ENCODE measurements around the gene CLEC4G.
A peak's percentile ranks its signal among the peaks of the same experiment; 100 is the strongest.

CLEC4G gene

GRCh38 chr19:7756258-7756657 is 24.3 kb upstream of the CLEC4G start:
- Histone ChIP-seq H3K79me2 (ENCODE audit: insufficient read depth, low read length) (no peaks in the 10 kb centered on the region), H3K4me3 (ENCODE audit: low read depth, low read length, poor library complexity, severe bottlenecking) (no peak overlapping the region), H3K9ac (ENCODE audit: low read length) (no peak overlapping the region), H3K4me1 (ENCODE audit: insufficient read depth, low read length, severe bottlenecking) (no peaks in the 10 kb centered on the region), H3K36me3 (ENCODE audit: insufficient read depth, low read length) (no peaks in the 10 kb centered on the region), H3K9me3 (ENCODE audit: low read length) (peaks cover 20% of the 10 kb centered on the region; the same call in 1 of the 2 replicates), H3K27me3 (ENCODE audit: insufficient read depth, low read length) (no peaks in the 10 kb centered on the region), H3K9me2 (ENCODE audit: low read depth, low read length) (no peaks in the 10 kb centered on the region), H3K4me2 (ENCODE audit: low read length) (no peak overlapping the region), H4K20me1 (ENCODE audit: insufficient read depth, low read length) (no peaks in the 10 kb centered on the region), H2AFZ (ENCODE audit: low read length) (no peak overlapping the region), H3F3A (ENCODE audit: insufficient read depth, low read length) (no peaks in the 10 kb centered on the region), H3K27ac (ENCODE audit: low read depth, low read length, poor library complexity, severe bottlenecking) (no peak overlapping the region)
- no peak for TF ChIP-seq EZH2 (IDR thresholded peaks at IDR 0.05; ENCODE audit: borderline replicate concordance, low read length)
- no peak for TF ChIP-seq CTCF (IDR thresholded peaks at IDR 0.05; ENCODE audit: low read length)

DNA sequence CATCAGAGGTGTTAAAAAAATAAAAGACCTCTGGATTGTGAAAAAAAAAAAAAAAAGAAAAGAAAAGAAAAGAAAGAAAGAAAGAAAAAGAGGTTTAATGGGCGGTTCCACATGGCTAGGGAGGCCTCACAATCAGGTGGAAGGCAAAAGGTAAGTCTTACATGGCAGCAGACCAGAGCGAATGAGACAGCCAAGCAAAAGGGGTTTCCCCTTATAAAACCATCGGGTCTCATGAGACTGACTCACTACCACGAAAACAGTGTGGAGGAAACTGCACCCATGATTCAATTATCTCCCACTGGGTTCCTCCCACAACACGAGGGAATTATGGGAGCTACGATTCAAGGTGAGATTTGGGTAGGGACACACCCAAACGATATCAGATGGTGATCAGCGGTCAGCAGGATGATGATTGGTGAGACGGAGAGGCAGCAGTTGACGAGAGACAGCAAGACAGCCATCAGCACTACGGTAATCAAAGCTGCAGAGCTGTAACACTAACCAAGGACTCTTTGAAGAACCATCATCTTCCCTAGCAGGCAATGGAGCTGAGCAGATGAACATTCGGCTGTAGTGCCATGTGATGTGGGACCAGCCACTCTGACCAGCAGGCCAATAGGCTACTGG is 19.4 kb upstream of the CLEC4G start:
- H3K79me2 ChIP-seq (ENCODE audit: insufficient read depth, low read length) = no peaks in the 10 kb centered on the region
- no peaks in the 10 kb centered on the region for H4K20me1 ChIP-seq (ENCODE audit: insufficient read depth, low read length)
- H3K36me3 ChIP-seq (ENCODE audit: insufficient read depth, low read length) = no peaks in the 10 kb centered on the region
- no peak overlapping the region for H3K27ac ChIP-seq (ENCODE audit: low read depth, low read length, poor library complexity, severe bottlenecking)
- no peak for TF ChIP-seq CTCF (IDR thresholded peaks at IDR 0.05; ENCODE audit: low read length)
- no peak for TF ChIP-seq EZH2 (IDR thresholded peaks at IDR 0.05; ENCODE audit: borderline replicate concordance, low read length)
- no peak overlapping the region for H3K4me3 ChIP-seq (ENCODE audit: low read depth, low read length, poor library complexity, severe bottlenecking)
- no peak overlapping the region for H3K4me2 ChIP-seq (ENCODE audit: low read length)
- no peaks in the 10 kb centered on the region for H3K9me2 ChIP-seq (ENCODE audit: low read depth, low read length)
- H2AFZ ChIP-seq (ENCODE audit: low read length) = no peak overlapping the region
- H3K9me3 ChIP-seq (ENCODE audit: low read length) = peaks cover 6% of the 10 kb centered on the region; the same call in 1 of the 2 replicates
- H3F3A ChIP-seq (ENCODE audit: insufficient read depth, low read length) = no peaks in the 10 kb centered on the region
- no peaks in the 10 kb centered on the region for H3K4me1 ChIP-seq (ENCODE audit: insufficient read depth, low read length, severe bottlenecking)
- H3K27me3 ChIP-seq (ENCODE audit: insufficient read depth, low read length) = no peaks in the 10 kb centered on the region
- H3K9ac ChIP-seq (ENCODE audit: low read length) = no peak overlapping the region

DNA sequence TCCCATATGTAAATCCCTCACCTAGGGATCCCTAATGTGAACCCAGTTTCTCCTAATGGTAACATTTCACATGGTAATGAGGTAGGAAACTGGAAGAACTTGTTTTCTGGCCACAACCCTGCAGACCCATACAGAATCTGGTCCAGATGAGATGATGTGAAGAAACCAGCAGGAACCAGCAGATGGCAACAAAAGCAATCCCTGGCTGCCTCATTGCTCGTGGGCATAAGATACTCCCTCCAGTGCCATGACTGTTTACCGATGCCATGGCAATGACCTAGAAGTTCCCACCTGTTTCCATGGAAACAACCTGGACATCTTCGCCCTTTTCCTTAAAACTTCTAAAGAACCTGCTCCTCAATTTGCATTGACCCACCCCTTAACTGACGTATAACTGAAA is 16.8 kb upstream of the CLEC4G start:
- no peak overlapping the region for H3K4me2 ChIP-seq (ENCODE audit: low read length)
- H2AFZ ChIP-seq (ENCODE audit: low read length) = no peak overlapping the region
- H3K4me3 ChIP-seq (ENCODE audit: low read depth, low read length, poor library complexity, severe bottlenecking) = no peak overlapping the region
- no peaks in the 10 kb centered on the region for H3F3A ChIP-seq (ENCODE audit: insufficient read depth, low read length)
- no peak overlapping the region for H3K9ac ChIP-seq (ENCODE audit: low read length)
- H3K9me3 ChIP-seq (ENCODE audit: low read length) = 0 out of 2 replicates have a peak, but pooled peaks cover 2% of the 10 kb centered on the region
- no peak overlapping the region for H3K27ac ChIP-seq (ENCODE audit: low read depth, low read length, poor library complexity, severe bottlenecking)
- no peaks in the 10 kb centered on the region for H4K20me1 ChIP-seq (ENCODE audit: insufficient read depth, low read length)
- H3K79me2 ChIP-seq (ENCODE audit: insufficient read depth, low read length) = no peaks in the 10 kb centered on the region
- H3K27me3 ChIP-seq (ENCODE audit: insufficient read depth, low read length) = no peaks in the 10 kb centered on the region
- H3K9me2 ChIP-seq (ENCODE audit: low read depth, low read length) = no peaks in the 10 kb centered on the region
- H3K4me1 ChIP-seq (ENCODE audit: insufficient read depth, low read length, severe bottlenecking) = no peaks in the 10 kb centered on the region
- H3K36me3 ChIP-seq (ENCODE audit: insufficient read depth, low read length) = no peaks in the 10 kb centered on the region
- peak; percentile 13; the same call in 1 of the 2 replicates for TF ChIP-seq CTCF (IDR thresholded peaks at IDR 0.05; ENCODE audit: low read length)
- TF ChIP-seq EZH2 (IDR thresholded peaks at IDR 0.05; ENCODE audit: borderline replicate concordance, low read length) = no peak

Data from OCI-LY1 (cell line).